ENCODE results near the gene PLEKHN1. TPM values are rescaled to one million over a fixed set of nuclear protein-coding genes. Genes with fewer than 3 reads are reported as not detected.

Gene PLEKHN1
- polyA plus RNA-seq, 3 donors, result 0.20 to 0.47 (median 0.40) TPM

DNA sequence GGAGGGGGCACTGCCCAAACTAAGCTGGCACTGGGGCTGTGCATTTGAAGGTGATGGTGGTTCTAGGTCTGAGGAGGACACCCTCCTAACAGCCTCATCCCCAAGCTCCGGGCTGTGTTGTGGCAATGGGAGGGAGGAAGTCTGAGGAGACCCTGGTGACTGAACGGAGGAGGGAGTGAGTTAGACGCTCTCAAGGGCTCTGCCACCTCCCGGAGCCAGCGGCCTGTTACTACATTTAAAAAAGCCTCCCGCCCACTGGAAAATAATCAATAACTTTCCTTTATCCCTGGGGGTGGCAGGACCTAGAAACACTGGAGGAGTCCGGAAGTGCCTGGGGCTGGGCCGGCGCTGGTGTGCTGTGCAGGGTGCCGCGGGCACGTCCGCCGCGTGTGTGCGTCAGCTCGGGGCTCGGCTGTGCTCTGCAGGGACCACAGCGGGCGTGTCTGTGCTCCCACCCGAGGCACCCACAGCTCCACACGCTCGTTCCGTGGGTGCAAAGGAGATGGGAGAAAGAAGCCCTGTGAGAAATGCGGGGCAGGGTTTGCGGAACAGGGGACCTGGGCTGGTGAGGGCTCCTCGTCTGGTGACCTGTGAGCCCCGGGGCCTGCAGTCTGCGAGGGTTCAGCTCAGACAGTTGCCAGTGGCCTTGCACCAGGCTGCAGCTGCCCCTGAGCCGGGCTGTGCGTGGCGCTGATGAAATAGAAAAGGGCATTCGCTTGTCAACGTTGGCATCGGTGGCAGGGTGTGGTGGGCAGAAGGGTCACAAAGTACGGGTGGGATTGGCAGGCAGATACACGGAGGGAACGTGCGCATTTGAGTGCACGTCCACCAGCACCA, 37.2 kb upstream of the PLEKHN1 start:
- no peak for DNase-seq (ENCODE audit: extremely low read depth in 1 of 11, low read depth in 9 of 11, low spot score in 4 of 11)

DNA sequence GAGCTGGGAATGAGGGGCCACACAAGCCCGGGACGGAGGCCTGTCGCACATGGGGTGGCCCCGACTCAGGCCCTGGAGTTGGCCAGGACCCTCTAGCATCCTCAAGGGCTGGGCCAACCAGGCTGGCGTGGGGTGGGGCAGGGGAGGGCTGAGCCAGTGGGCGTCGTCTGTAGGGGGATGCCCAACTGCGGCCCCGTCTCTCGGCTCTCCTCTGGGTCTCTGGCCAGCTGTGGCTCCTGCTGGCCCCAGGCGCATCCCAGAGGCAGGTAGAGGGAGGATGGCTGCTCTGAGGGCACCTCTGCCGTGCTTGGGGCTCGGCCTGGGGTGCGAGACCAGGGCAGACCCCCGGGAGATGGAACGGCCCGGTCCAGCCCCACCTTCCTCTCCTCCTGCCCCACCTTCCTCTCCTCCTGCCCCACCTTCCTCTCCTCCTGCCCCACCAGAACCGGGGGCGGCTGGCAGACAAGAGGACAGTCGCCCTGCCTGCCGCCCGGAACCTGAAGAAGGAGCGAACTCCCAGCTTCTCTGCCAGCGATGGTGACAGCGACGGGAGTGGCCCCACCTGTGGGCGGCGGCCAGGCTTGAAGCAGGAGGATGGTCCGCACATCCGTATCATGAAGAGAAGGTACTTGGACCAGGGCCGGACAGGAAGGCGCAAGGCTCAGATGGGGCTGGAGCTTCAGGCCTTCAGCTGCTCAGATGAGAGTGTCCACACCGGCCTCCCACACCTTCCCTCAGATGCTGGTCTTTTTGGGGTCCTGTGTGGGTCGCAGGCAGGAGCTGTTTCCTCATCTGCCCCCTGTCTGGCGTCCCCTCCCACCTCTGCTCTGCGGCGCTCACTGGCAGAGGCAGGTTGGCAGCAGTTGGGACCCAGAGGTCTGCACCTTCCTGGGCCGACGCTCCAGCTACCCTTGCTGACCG, 36.3 kb upstream of the PLEKHN1 start:
- DNase-seq (ENCODE audit: extremely low read depth in 1 of 11, low read depth in 9 of 11, low spot score in 4 of 11), result no peak

DNA sequence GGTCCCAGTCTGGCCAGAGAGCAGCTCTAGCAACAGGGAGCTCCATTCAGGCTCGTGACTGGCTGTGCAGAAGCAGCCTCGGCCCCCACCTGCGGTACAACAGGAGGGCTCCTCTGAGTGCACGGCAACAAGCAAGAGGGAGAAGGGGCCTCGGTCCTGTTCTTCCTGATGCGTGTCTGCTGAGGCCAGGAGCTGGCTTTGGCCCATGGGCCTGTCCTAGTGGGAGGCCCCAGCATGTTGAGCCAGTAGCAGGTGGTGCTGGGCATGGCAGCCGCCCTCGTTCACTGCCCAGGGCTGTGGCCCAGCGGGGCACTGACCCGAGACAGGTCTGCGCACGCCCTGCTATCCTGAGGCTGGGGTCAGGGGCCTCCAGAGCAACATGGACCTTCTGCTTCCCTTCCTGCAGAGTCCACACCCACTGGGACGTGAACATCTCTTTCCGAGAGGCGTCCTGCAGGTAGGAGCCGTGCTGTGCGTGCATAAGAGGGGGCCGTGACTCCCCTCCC, 35.6 kb upstream of the PLEKHN1 start:
- DNase-seq (ENCODE audit: extremely low read depth in 1 of 11, low read depth in 9 of 11, low spot score in 4 of 11), result no peak

DNA sequence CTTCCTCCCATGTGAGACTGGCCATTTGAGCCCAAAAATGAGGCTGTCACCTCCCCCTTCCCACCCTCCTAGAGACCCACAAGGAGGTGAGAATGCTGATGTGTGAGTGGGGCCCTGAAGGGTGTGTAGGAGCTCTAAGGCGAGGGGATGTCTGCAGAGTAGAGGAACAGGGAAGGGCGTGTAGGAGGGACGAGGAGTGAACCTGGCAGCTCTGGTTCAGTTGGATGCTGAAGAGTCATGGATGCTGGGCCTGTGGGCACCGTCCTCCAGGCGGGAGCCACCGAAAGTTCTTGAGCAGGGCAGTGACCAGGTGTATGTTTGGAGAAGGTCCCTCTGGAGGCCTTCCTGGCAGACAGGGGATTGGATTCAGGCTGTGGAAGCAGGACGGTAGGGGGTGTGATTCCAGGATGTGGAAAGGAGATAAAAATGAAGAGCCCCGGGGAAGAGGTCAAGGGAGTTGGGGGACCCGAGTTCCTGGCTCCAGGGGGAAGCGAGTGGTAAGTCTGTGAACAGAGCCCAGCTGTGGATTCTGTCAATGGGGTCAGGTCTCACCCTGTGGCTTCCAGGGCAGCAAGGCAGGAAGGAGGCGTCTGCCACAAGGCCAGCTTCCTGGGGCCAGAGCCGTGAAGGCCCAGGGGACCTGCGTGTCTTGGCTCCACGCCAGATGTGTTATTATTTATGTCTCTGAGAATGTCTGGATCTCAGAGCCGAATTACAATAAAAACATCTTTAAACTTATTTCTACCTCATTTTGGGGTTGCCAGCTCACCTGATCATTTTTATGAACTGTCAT, 34.7 kb upstream of the PLEKHN1 start:
- no peak for DNase-seq (ENCODE audit: extremely low read depth in 1 of 11, low read depth in 9 of 11, low spot score in 4 of 11)

DNA sequence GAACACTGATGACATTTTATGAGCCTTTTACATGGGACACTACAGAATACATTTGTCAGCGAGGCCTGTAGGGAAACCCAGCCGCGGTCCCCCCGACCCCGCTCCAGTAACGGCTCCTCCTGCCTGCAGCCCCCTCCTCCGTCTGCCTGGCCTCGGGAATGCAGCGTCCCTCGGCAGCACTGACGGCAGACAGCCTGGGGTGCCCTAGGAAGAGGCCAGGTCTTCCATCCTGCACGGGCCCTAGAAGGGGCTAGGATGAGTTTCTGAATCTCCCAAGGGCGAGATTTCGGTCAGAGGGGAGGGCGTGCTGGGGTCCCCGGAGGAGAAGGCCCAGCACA, 34.1 kb upstream of the PLEKHN1 start:
- DNase-seq (ENCODE audit: extremely low read depth in 1 of 11, low read depth in 9 of 11, low spot score in 4 of 11), result no peak

DNA sequence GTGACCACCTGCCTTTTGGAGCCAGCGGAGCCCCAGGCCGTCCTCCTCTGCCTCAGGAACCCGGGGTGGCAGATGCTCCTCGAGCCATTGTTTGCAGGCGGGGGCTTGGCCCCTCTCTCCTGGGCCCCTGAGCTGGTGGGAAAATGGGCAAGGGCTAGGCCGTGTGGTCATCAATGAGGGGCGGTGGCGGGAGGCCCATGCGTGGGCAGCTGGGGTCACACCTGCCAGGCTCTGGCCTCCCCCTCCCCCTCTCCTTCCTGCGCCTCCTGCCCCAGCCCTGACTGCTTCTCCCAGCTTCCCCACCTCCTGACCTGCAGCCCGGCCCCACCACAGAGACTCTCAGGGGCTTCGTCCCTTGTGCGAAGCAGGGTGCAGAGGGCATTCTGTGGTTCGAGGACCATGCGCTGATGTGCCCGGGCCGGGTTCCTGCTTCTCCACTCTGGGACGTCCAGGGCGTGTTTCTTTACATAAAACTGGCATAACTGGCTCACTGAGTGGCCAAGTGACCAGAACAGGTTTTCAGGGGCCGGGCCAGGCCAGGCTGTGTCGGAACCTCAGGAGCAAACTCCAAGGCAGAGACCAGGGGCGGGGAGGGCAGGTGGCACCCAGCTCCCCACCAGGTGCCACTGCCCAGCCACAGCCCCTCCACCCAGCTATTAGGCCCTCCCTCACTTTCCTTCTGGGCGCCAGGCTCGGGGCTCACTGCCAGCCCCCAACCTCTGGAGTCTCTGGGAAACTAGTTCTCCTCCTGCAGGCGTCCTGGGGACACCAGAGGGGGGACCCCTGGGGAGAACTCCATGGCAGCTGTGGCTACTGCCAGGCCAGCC, 33.3 kb upstream of the PLEKHN1 start:
- no peak for DNase-seq (ENCODE audit: extremely low read depth in 1 of 11, low read depth in 9 of 11, low spot score in 4 of 11)

DNA sequence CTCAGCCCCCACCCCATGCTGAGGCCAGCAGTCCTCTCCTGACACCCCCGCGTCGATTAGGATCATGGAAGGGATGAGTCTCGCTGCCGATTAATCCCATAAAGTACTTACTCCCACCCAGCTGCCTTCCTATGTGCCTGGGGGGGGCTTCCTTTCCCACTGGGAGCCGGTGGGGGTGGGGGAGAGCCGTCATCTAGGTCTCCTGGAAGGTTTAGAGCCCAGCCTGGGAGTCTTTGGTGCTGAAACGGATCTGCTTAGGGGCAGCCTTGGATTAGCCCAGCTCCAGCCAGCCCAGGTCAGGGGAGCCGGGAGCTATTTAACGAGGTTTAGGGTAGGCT, 32.7 kb upstream of the PLEKHN1 start:
- no peak for DNase-seq (ENCODE audit: extremely low read depth in 1 of 11, low read depth in 9 of 11, low spot score in 4 of 11)

DNA sequence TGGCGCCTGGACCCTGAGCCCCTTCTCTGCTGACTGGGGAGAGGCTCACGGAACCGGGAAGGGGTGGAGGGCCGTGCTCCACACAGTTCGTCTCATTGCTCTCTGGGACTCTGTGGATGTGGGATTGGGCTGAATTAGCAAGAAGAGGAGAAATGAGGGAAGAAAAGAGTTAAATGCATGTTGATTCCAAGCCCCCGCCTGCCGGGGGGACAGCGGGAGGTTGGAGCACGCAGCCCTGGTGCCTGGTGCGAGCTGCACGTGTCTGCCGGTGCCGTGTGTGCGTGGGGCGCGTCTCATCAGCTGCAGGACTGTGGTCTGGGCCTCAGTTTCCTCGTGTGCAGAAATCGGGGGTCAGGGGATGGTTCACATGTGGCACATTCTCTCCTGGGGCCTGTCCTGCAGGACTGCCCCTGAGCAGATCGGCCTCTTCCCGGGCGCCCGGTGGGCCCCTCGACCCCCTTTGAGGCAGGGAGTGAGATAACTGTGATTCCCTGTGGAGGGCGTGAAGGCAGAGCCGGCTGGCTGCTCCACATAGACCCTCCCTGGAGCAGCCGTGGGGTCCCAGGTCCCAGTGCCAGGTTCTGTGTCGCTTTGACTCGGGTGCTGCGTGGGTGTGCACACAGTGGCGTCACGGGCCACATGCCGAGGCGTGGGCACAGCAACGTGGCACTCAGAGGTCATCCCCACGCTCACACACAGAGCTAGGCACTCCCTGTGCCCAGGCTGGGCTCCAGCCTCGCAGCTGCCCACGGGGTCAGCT, 31.1 kb upstream of the PLEKHN1 start:
- DNase-seq (ENCODE audit: extremely low read depth in 1 of 11, low read depth in 9 of 11, low spot score in 4 of 11), result no peak

DNA sequence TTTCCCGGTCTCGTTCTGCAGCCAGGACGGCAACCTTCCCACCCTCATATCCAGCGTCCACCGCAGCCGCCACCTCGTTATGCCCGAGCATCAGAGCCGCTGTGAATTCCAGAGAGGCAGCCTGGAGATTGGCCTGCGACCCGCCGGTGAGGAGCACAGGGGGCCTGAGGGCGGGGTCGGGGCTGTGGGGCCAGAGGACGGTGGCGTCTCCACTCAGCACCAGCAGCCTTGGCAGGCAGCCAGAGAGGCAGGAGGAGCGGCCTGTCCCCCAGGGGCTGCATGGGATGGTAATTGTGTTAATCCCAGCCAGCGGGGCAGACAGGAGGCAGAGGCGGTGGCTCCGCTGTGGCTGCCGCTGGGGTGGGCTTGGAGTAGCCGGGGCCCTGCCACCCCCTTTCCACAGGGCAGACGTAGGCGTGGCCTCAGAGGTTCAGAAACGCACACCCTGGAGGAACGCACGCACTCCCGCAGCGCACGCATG, 30.5 kb upstream of the PLEKHN1 start:
- DNase-seq (ENCODE audit: extremely low read depth in 1 of 11, low read depth in 9 of 11, low spot score in 4 of 11), result no peak

DNA sequence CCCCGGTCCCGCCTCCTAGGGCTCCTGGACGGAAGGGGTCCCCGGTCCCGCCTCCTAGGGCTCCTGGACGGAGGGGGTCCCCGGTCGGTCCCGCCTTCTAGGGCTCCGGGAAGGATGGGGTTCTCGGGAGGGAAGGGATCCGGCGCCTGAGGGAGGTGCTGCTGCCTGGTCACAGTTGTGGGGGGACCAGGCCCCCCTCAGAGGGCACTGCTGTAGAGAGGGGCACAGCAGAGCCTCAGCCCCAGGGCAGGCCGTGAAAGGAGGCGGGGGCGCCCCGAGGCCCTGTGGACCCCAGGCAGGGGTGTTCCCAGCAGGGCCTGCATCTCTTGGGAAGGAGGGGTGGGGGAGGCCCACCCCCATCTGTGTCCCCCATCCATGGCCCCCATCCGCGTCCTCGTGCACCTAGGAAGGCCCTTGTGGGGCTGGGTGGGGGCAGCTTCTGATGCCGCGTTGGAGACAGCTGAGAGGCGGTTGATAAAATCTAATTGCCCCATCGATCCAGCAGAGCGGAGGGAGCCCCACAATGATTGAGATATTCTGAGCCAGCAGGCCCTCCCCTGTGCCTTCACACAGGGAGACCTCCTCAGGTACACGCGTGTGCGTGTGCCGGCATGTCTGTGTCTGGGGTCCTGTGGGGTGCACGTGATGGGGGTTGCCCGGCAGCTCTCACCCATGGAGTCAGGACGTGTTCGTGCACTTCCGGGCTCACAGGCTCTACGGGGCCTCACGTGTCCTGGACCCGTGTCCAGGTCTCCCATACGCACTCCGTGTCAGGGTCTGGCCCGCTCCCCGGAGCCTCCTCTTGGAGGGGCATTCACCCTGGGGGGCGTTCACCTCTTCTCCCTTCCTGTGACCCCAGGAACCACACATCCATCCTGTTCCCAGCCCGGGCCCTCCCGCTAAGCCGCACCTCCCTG, 29.7 kb upstream of the PLEKHN1 start:
- DNase-seq (ENCODE audit: extremely low read depth in 1 of 11, low read depth in 9 of 11, low spot score in 4 of 11), result no peak

DNA sequence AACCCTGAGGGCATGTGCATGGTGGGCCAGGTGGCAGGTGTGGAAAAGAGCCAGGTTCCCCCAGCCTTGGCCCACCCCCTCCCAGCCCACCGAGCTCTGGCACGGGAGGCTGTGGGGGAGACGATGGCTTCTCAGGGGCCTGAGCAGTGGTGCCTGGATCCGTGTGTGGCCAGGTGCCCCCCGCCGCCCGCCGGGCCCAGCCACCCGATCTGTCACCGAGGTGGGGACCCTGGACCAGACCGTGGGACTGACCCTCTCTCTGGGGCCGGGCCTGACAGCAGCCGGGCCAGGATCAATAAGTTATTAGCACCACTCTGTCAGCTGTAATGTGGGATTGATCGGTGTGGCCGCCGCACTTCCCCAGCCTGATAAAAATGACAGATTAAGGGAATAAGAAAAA, 28.8 kb upstream of the PLEKHN1 start:
- DNase-seq (ENCODE audit: extremely low read depth in 1 of 11, low read depth in 9 of 11, low spot score in 4 of 11), result no peak

DNA sequence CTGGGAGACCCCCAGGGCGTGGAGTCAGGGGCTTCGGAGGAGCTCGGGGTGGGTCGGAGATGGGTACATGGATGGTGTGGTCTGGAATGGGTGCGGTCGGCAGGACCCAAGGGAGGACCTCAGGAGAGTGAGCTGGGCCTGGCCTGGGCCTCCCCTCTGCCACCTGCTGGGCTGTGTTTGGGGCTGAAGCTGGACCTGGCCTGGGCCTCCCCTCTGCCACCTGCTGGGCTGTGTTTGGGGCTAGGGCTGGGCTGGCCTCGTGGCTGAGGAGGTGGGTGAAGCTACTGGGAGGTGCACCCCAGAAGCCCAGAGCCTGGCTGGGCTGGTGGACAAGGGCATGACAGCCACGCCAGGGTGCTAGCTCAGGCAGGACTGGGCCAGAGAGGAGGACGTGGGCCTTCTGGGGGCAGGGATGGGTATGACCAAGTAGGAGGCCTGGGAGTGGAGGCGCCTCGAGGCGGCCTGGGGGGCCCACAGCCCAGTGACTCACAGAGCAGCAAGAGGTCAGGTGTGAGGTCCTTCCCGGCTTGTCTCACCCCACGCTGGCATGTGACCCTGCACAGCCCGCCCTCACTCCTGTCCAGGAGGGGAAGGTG, 28.1 kb upstream of the PLEKHN1 start:
- no peak for DNase-seq (ENCODE audit: extremely low read depth in 1 of 11, low read depth in 9 of 11, low spot score in 4 of 11)

DNA sequence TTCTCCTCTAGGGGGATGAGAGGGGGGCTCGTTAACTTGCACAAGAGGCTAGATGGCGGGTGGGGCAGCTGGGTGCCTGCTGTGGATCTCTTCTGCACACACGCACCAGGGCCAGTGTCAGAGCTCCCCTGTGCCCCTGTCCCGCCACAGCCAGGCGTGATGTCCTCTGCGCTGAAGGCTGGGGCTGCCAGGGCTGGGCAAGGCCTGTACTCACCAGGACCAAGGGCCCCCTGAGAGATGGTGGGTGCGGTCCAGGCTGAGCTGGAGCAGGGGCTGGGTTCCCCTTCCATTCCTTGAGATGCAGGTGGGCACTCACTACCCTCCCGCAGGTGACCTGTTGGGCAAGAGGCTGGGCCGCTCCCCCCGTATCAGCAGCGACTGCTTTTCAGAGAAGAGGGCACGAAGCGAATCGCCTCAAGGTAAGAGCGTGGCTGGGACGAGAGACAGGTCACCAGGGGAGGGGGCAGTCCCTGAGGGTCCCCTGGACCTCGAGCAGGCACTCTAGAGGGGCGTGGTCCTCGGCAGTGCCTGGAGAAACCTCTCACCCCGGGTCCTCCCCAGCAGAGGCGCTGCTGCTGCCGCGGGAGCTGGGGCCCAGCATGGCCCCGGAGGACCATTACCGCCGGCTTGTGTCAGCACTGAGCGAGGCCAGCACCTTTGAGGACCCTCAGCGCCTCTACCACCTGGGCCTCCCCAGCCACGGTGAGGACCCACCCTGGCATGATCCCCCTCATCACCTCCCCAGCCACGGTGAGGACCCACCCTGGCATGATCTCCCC, 27.4 kb upstream of the PLEKHN1 start:
- DNase-seq (ENCODE audit: extremely low read depth in 1 of 11, low read depth in 9 of 11, low spot score in 4 of 11), result no peak

DNA sequence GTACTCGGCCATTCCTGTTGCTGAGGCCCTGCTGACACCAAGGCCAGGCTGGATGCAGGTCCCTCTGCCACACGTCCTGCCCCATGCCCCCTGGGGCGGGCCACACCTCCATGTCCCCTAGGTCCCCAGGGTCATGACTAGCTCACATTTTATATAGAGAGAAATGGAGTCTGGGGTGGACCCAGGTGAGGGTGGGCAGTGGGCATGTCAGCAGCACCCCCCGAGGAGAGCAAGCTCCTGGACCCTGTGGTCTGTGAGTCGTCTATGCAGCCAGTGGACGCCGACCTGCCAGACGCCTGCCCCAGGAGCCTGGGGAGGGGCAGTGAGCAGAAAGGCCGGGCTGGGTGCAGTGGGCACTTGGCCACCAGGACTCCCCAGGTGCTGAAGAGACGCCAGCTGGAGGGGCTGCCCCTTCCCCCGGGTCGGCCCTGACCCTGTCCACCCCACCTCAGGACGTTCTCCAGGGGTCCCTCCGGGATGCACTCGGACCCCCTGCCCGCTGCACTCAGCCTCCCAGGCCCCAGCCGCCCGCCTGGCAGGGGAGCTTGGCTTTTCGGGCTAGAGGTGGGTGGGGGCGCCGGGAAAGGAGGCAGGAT, 26.7 kb upstream of the PLEKHN1 start:
- no peak for DNase-seq (ENCODE audit: extremely low read depth in 1 of 11, low read depth in 9 of 11, low spot score in 4 of 11)
